GM21390 (cell line): ENCODE measurements around the gene SCAF1.

Source experiments
- ATAC-seq: cut with Tn5 transposase; IDR thresholded peaks from one replicate; pipeline ENCODE4 v1.9.1; 2021; ENCODE audit not compliant: unreplicated experiment

The SCAF1 gene

GRCh38 chr19:49664171-49665035 is 22.4 kb downstream of the SCAF1 start:
- no peak for ATAC-seq

- no peak for ATAC-seq
These were observed 23.0 kb downstream of the SCAF1 start for GRCh38 chr19:49665036-49665350.

DNA sequence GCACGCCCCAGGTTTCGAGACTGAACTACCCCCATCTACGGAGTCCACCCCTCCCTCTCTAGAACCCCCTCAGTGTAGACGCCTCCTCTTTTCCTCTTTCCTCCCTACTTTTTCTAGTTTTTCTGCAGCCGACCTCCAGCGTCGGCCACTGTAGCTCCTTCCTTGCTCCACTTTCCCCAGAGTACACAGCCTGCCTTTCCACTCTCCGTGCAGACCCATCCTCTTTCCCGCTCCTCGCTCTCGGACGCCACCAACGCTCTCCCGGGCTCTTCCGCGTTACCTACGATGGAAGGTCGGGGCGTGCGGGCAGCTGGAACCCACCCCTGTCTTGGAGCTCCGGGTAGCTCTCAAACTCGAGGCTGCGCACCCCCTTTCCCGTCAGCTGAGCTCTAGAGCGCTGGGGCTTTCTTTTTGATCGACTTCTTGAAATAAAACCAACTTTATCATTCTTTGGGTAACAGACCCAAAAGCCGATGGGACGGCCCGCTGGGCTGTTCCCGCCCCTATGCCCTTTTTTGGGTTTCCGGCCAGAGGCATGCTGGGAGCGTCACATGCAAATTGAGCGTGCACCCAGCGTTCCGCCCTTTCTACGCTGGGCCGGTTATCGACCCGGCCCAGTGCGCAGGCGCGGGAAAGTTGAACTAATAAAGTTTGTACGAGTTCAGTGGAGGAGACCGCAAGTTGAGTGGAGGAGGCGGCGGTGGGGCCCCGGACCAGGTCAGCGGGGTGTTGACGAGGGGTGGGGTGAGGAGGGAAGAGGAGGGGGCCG is 23.5 kb downstream of the SCAF1 start, which contains the start of the genes BCL2L12 and IRF3:
Gene BCL2L12 (plus strand): TSS at position 583 of the 769 bp plus-strand sequence. CDS start 760 bp downstream, outside the sequence.
Gene IRF3 (minus strand): TSS at position 507 of the 769 bp plus-strand sequence. CDS start 1,019 bp downstream, outside the sequence.
- peak; percentile 74 for ATAC-seq

- ATAC-seq: no peak
These were observed 24.1 kb downstream of the SCAF1 start for GRCh38 chr19:49666120-49666444.

- no peak for ATAC-seq
These were observed 25.5 kb downstream of the SCAF1 start for GRCh38 chr19:49667473-49667872.

- no peak for ATAC-seq
These were observed 27.5 kb downstream of the SCAF1 start for GRCh38 chr19:49669516-49669915.

DNA sequence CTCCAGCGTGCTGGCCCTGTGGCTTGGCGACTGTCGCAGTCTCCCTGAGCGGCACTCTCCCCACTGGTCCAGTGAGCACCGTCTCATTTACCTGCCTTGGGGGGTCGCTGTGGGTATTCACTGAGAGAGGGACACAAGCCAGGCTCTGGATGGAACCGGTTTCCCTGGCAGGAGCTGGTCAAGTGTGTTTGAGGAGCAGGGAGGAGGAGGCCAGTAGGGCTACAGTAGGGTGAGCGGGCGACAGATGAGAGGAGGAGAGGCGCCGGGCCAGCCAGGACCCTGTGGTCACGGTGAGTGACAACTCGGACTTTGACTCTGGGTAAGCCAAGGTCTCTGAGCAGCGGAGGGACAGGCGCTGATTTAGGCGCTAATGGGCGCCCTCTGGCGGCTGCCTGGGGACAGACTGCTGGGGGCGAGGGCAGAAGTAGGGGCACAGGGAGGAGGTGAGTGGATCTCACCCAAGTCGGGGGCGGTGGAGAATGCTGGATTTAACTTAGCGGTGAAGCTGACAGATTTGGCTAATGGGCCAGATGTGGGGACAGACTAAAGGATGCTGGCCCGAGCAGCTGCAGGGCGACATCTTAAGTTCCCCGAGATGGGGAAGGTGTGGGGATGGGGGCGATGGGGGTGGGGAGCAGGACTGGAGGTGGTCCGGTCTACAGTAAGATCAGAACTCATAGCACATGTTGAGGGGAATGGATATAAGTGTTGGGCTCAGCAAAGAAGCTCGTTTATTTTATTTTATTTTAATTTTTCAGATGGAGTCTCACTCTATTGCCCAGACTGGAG is 30.3 kb downstream of the SCAF1 start:
- ATAC-seq: no peak

GRCh38 chr19:49676136-49676783 is 34.3 kb downstream of the SCAF1 start:
- ATAC-seq: peak; percentile 13

- peak; percentile 53 for ATAC-seq
These were observed 34.8 kb downstream of the SCAF1 start for GRCh38 chr19:49676784-49677230.

GRCh38 chr19:49677231-49677900 is 35.4 kb downstream of the SCAF1 start, which contains the start of gene PRMT1:
PRMT1 (plus strand) TSS chr19:49677271; CDS start chr19:49677281, 10 bp downstream.
- no peak for ATAC-seq

GRCh38 chr19:49677901-49678674 is 36.1 kb downstream of the SCAF1 start:
- no peak for ATAC-seq

GRCh38 chr19:49678985-49679770 is 37.2 kb downstream of the SCAF1 start:
- ATAC-seq: no peak

GRCh38 chr19:49679771-49680413 is 37.9 kb downstream of the SCAF1 start:
- no peak for ATAC-seq

DNA sequence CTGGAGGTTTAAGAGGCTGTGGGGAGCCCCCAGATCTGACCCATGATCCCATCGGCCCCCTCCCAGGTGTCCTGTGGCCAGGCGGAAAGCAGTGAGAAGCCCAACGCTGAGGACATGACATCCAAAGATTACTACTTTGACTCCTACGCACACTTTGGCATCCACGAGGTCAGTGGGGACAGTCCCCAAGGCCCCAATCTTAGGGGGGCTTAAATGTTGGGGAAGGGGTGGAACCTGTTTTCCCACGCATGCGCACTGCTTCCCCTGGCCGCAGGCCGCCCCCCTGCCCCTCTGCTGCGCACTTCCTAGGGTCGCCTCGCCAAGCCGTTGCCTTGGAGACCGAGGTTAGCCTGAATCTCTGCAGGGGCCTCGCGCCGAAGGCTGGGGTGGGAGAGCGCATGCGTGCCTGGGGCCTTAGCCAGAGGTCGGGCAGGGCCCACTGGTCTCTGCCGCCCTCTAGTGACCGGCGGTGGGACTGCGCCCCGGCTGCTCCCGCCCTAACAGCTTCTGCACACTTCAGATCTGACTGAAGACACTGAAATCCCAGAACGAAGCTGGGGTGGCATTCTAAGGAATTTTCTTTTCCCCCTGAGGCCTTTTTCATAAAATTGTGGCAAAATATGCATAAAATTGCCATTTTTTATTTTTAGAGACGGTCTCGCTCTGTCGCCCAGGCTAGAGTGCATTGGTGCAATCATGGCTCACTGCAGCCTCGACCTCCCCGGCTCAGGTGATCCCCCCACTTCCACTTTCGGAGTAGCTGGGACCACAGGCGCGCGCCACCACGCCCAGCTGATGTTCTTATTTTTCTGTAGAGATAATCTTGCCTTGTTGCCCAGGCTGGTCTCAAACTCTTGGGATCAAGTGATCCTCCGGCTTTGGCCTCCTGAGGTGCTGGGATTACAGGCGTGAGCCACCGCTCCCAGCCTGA is 38.7 kb downstream of the SCAF1 start:
- ATAC-seq: no peak

GRCh38 chr19:49681830-49682229 is 39.8 kb downstream of the SCAF1 start:
- ATAC-seq: no peak

DNA sequence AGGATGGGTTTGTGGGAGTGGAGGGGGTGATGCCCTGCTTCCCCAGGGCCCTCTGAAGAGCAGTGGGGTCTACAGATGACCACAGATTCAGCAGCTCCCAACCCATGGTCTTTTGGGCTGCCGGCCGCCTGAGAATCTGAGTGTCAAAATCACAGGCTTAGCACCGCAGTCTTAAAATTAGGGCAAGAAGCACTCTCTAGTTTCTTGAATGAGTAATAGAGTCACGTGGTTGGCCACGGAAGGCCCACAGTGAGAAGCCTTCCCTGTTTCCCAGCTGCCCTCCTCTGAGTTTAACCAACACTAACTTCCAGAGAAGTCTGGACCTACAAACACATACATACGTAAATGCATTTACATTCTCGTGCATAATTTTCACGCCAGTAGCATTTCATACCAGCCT is 40.3 kb downstream of the SCAF1 start:
- ATAC-seq: no peak

DNA sequence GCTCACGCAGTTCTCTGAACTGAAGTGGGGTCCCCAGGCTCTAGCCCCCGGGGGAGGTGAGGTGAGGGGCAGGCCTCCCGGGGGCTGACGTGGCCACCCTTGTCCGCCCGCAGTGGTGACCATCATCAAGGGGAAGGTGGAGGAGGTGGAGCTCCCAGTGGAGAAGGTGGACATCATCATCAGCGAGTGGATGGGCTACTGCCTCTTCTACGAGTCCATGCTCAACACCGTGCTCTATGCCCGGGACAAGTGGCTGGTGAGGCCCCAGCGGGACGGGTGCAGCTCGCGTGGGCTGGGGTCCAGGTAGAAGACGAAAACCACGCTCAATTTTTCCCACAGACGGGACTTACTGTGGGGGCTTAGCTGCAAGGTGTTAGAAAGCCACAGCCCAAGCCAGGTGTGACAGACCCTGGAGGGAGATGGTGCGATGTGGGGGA is 41.8 kb downstream of the SCAF1 start:
- ATAC-seq: no peak
